ENCODE measurements around the gene MMP14. TPM values are rescaled to one million over a fixed set of nuclear protein-coding genes. Genes with fewer than 3 reads are reported as not detected.

The MMP14 gene
- total and polyA plus RNA-seq, 2 of the 8 experiments (the other 6 are each of a cell fraction or from before 2014, with no cell fraction given): 58.2 to 86.8 TPM

- TF ChIP-seq ATF2 (IDR thresholded peaks at IDR 0.05; ENCODE audit: low read length): no peak
- TF ChIP-seq NANOG (IDR thresholded peaks at IDR 0.05; ENCODE audit: insufficient read depth, low read depth, low read length, poor library complexity, severe bottlenecking): no peak
- TF ChIP-seq BRCA1 (IDR thresholded peaks at IDR 0.05; ENCODE audit: low read depth, low read length): no peak
- no peak for TF ChIP-seq SAP30 (IDR thresholded peaks at IDR 0.05; ENCODE audit: insufficient read depth, insufficient replicate concordance, low read length)
- TF ChIP-seq POLR2A (IDR thresholded peaks at IDR 0.05; ENCODE audit: control extremely low read depth in 1 of 2, low read depth in 2 of 2, low read length in 2 of 2): no peak
- TF ChIP-seq CEBPB (IDR thresholded peaks at IDR 0.05; ENCODE audit: low read depth, low read length): no peak
- no peak for TF ChIP-seq BCL11A (IDR thresholded peaks at IDR 0.05; ENCODE audit: low read depth in 2 of 2, low read length in 2 of 2)
- no peak for TF ChIP-seq RBBP5 (IDR thresholded peaks at IDR 0.05; ENCODE audit: borderline replicate concordance, low read depth, low read length)
- TF ChIP-seq KDM1A (IDR thresholded peaks at IDR 0.05; ENCODE audit: borderline replicate concordance, low read length): no peak
- TF ChIP-seq SP1 (IDR thresholded peaks at IDR 0.05; ENCODE audit: low read depth, low read length): no peak
- no peak for TF ChIP-seq KDM4A (IDR thresholded peaks at IDR 0.05; ENCODE audit: low read depth, low read length, severe bottlenecking)
- Histone ChIP-seq H2AFZ (ENCODE audit: low read length) (no peak overlapping the region), H3K4me1 (replicated peaks in 1 of 4; ENCODE audit: control insufficient read depth in 3 of 4, insufficient read depth in 4 of 4, low read length in 3 of 4) (peaks cover 0 to 6% (median 0%) of the 10 kb centered on the region in 4 experiments; a peak in 1 of 7 replicates), H2BK12ac (ENCODE audit: low read depth, low read length) (no peak overlapping the region), H3K4ac (replicated peaks; ENCODE audit: insufficient read length, low read depth, low read length) (no peak overlapping the region), H4K20me1 (replicated peaks in 1 of 2; ENCODE audit: control insufficient read depth in 1 of 2, insufficient read depth in 2 of 2, low read length in 2 of 2) (no peaks in the 10 kb centered on the region), H3K27me3 (replicated peaks in 1 of 4; ENCODE audit: control insufficient read depth in 3 of 4, extremely low read depth in 1 of 4, insufficient read depth in 3 of 4, low read length in 3 of 4) (no peaks in the 10 kb centered on the region), H3K9me3 (ENCODE audit: insufficient read depth in 2 of 2, low read depth in 1 of 2, low read length in 1 of 2) (no peaks in the 10 kb centered on the region), H3K36me3 (ENCODE audit: control insufficient read depth in 2 of 4, insufficient read depth in 4 of 4, low read length in 3 of 4) (no peaks in the 10 kb centered on the region), H3K79me2 (ENCODE audit: control insufficient read depth in 1 of 2, insufficient read depth in 2 of 2, low read length in 2 of 2) (no peaks in the 10 kb centered on the region), H3K23me2 (ENCODE audit: low read depth, low read length) (no peaks in the 10 kb centered on the region), H2AK5ac (ENCODE audit: low read depth, low read length) (no peak overlapping the region), H2BK5ac (ENCODE audit: low read depth, low read length) (no peak overlapping the region), H3K18ac (ENCODE audit: extremely low read depth, low read length) (no peak overlapping the region), H4K5ac (ENCODE audit: insufficient read length, low read depth, low read length) (no peak overlapping the region), H3K4me3 (ENCODE audit: extremely low read depth in 1 of 4, insufficient read depth in 2 of 4, low read depth in 3 of 4, low read length in 4 of 4) (no peak overlapping the region), H2BK15ac (ENCODE audit: low read length) (no peak overlapping the region), H3K9ac (replicated peaks in 1 of 4; ENCODE audit: extremely low read depth in 1 of 4, low read depth in 3 of 4, low read length in 3 of 4) (no peak overlapping the region), H2BK120ac (replicated peaks; ENCODE audit: low read depth, low read length) (no peak overlapping the region), H2BK20ac (ENCODE audit: low read length) (no peak overlapping the region), H3K56ac (replicated peaks; ENCODE audit: insufficient read length, low read depth, low read length) (no peak overlapping the region), H4K8ac (ENCODE audit: extremely low read depth, insufficient read depth, low read length) (no peak overlapping the region), H4K91ac (replicated peaks; ENCODE audit: insufficient read length, low read length) (no peak overlapping the region), H3K4me2 (ENCODE audit: insufficient read depth in 1 of 2, low read depth in 2 of 2, low read length in 2 of 2) (no peak overlapping the region), H3K14ac (ENCODE audit: insufficient read length) (no peak overlapping the region), H3K27ac (ENCODE audit: low read depth, low read length) (no peak overlapping the region), H3K79me1 (ENCODE audit: low read depth, low read length) (no peaks in the 10 kb centered on the region), H3K23ac (ENCODE audit: insufficient read length) (no peak overlapping the region)
- CTCF ChIA-PET (ENCODE audit: partially characterized antibody): interaction anchor here (0.6 to 56.0 kb wide), 11 partner anchors 9 to 314 kb away, joined by 3 to 1562 read pairs (median 4); partner anchors contain the start of genes MMP14, MRPL52 and SLC7A7
- 93% methylated on average over 4 of the region's 4 CpGs; no CpG with 5 or more reads in 1 of the 2 experiments for WGBS, 2 experiments (ENCODE audit: extremely low coverage in 1 of 2, insufficient coverage in 1 of 2, insufficient read length in 1 of 2, insufficient replicate concordance in 2 of 2, low coverage in 1 of 2, low lambda C conversion rate in 2 of 2, missing lambda C conversion rate in 1 of 2)
- POLR2A ChIA-PET (ENCODE audit: partially characterized antibody): interaction anchor here (0.7 to 1.1 kb wide), 5 partner anchors 27 to 46 kb away, joined by 3 to 6 read pairs (median 4); no protein-coding TSS in a partner anchor
- FAIRE-seq (no peak), DNase-seq (ENCODE audit: low read depth in 1 of 2, low spot score in 2 of 2) (no peak)
These were observed 28.6 kb downstream of the MMP14 start for GRCh38 chr14:22864979-22865378.

Data from H1 (cell line).